Common myeloid progenitor, CD34-positive (primary cell): ENCODE measurements around the gene TUT4. TPM values are rescaled to one million over a fixed set of nuclear protein-coding genes. Genes with fewer than 3 reads are reported as not detected.

Experiments used
- CTCF ChIA-PET: fragments of 350-600 bp; sonication (Branson Sonifier 250); formaldehyde crosslinking; loops from one replicate; lab custom pipeline; 2021; ENCODE audit warnings: antibody characterized with exemption; lab: Charles Lee
- POLR2A ChIA-PET: fragments of 350-600 bp; sonication (Branson Sonifier 250); formaldehyde crosslinking; loops from one replicate; lab custom pipeline; 2021; ENCODE audit warnings: antibody characterized with exemption; lab: Charles Lee
- DNase-seq, 3 donors: peaks; one replicate each; pipeline versions ENCODE4 v3.0.0 to v3.0.0-alpha.2; 2013
- H3K27ac ChIP-seq, 2 experiments: 1 replicate in 1 of 2; 2 replicates in 1 of 2; pipeline ENCODE4 v1.7.0; 2013; ENCODE audit warnings: inconsistent platforms in 2 of 2, low read length in 2 of 2, mild to moderate bottlenecking in 2 of 2, low read depth in 1 of 2, moderate library complexity in 1 of 2; ENCODE audit not compliant: severe bottlenecking in 2 of 2, insufficient read depth in 1 of 2, poor library complexity in 1 of 2
- H3K27me3 ChIP-seq, 5 experiments: replicated peaks in 2 of 5; 1 replicate in 3 of 5; 2 replicates in 2 of 5; pipeline versions ENCODE4 v1.6.1 to v1.7.0; 2013; ENCODE audit warnings: low read length in 4 of 5, mild to moderate bottlenecking in 2 of 5, moderate library complexity in 2 of 5, inconsistent platforms in 1 of 5; ENCODE audit not compliant: insufficient read depth in 5 of 5, control insufficient read depth in 4 of 5
- H3K36me3 ChIP-seq, 4 experiments: 1 replicate in 2 of 4; 2 replicates in 2 of 4; pipeline versions ENCODE4 v1.6.1 to v1.7.0; 2013; ENCODE audit warnings: low read length in 3 of 4, control low read depth in 1 of 4, mild to moderate bottlenecking in 1 of 4; ENCODE audit not compliant: control insufficient read depth in 4 of 4, insufficient read depth in 4 of 4
- H3K4me1 ChIP-seq, 4 experiments: 1 replicate in 3 of 4; 2 replicates in 1 of 4; pipeline versions ENCODE4 v1.6.1 to v1.7.1; 2013; ENCODE audit warnings: low read length in 3 of 4, mild to moderate bottlenecking in 3 of 4, control low read depth in 1 of 4, inconsistent platforms in 1 of 4, moderate library complexity in 1 of 4; ENCODE audit not compliant: control insufficient read depth in 4 of 4, insufficient read depth in 4 of 4; ENCODE audit errors: control extremely low read depth in 1 of 4
- H3K4me3 ChIP-seq, 7 experiments: 1 replicate in 4 of 7; 2 replicates in 3 of 7; pipeline versions ENCODE4 v1.5.1 to v1.7.0; 2013; ENCODE audit warnings: mild to moderate bottlenecking in 7 of 7, low read length in 6 of 7, moderate library complexity in 6 of 7, inconsistent platforms in 2 of 7, low read depth in 2 of 7, control low read depth in 1 of 7; ENCODE audit not compliant: insufficient read depth in 4 of 7, control insufficient read depth in 1 of 7; ENCODE audit errors: extremely low read depth in 1 of 7
- H3K9me3 ChIP-seq, 5 experiments: 1 replicate in 4 of 5; 2 replicates in 1 of 5; pipeline versions ENCODE4 v1.6.1 to v1.7.1; 2013; ENCODE audit warnings: low read length in 4 of 5, mild to moderate bottlenecking in 2 of 5, inconsistent platforms in 1 of 5, low read depth in 1 of 5, moderate library complexity in 1 of 5; ENCODE audit not compliant: control insufficient read depth in 4 of 5, insufficient read depth in 2 of 5; ENCODE audit errors: control extremely low read depth in 1 of 5
- WGBS: methylation state at CpG from one replicate; pipeline ENCODE4 v1.1.5; 2013; ENCODE audit not compliant: insufficient coverage; 5-methylcytosine and 5-hydroxymethylcytosine counted together
- polyA plus RNA-seq: library from polyadenylated mRNA; unstranded; fragments of 120-200 nt; gene quantifications from one replicate; pipeline ENCODE4 v1.2.1, GENCODE V29; 2013

Gene TUT4, protein sequence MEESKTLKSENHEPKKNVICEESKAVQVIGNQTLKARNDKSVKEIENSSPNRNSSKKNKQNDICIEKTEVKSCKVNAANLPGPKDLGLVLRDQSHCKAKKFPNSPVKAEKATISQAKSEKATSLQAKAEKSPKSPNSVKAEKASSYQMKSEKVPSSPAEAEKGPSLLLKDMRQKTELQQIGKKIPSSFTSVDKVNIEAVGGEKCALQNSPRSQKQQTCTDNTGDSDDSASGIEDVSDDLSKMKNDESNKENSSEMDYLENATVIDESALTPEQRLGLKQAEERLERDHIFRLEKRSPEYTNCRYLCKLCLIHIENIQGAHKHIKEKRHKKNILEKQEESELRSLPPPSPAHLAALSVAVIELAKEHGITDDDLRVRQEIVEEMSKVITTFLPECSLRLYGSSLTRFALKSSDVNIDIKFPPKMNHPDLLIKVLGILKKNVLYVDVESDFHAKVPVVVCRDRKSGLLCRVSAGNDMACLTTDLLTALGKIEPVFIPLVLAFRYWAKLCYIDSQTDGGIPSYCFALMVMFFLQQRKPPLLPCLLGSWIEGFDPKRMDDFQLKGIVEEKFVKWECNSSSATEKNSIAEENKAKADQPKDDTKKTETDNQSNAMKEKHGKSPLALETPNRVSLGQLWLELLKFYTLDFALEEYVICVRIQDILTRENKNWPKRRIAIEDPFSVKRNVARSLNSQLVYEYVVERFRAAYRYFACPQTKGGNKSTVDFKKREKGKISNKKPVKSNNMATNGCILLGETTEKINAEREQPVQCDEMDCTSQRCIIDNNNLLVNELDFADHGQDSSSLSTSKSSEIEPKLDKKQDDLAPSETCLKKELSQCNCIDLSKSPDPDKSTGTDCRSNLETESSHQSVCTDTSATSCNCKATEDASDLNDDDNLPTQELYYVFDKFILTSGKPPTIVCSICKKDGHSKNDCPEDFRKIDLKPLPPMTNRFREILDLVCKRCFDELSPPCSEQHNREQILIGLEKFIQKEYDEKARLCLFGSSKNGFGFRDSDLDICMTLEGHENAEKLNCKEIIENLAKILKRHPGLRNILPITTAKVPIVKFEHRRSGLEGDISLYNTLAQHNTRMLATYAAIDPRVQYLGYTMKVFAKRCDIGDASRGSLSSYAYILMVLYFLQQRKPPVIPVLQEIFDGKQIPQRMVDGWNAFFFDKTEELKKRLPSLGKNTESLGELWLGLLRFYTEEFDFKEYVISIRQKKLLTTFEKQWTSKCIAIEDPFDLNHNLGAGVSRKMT (N-terminal part only)
- 63.8 TPM for polyA plus RNA-seq

GRCh38 chr1:52552505-52553361 is at the start of gene TUT4:
TSS of gene TUT4 (minus strand) at chr1:52553092. CDS start at chr1:52526280, 26,812 bp downstream.
- Histone ChIP-seq H3K4me3 (peak within 1 kb of the TSS; percentile 83 to 97 (median 90)), H3K9me3 (no peaks in the 10 kb centered on the region), H3K4me1 (peaks cover 14 to 33% (median 20%) of the 10 kb centered on the region in 4 experiments), H3K27ac (peak within 1 kb of the TSS; percentile 81 to 91), H3K27me3 (no peaks in the 10 kb centered on the region), H3K36me3 (no peaks in the 10 kb centered on the region)
- WGBS = 0% methylated on average over 39 of the region's 68 CpGs
- peak; percentile 90 to 94 (median 93) for DNase-seq
- POLR2A ChIA-PET = interaction anchor here (0.8 to 1.2 kb wide), 4 partner anchors 10 to 133 kb away, joined by 3 to 6 read pairs (median 4); partner anchors contain the start of gene GPX7
- CTCF ChIA-PET = interaction anchor here (0.7 to 1.1 kb wide), 3 partner anchors 18 to 51 kb away, joined by 3 to 4 read pairs (median 3); no protein-coding TSS in a partner anchor

- H3K27me3 ChIP-seq = peaks cover 0 to 2% (median 0%) of the 10 kb centered on the region in 5 experiments
- POLR2A ChIA-PET = interaction anchor here (0.5 to 0.9 kb wide), 3 partner anchors 49 to 749 kb away, joined by 3 read pairs; no protein-coding TSS in a partner anchor
- no peaks in the 10 kb centered on the region for H3K9me3 ChIP-seq
- peaks cover 2 to 21% (median 18%) of the 10 kb centered on the region in 4 experiments for H3K4me1 ChIP-seq
- CTCF ChIA-PET = interaction anchor here (0.9 kb wide), 2 partner anchors 49 to 84 kb away, joined by 3 to 4 read pairs; partner anchors contain the start of gene TUT4
- no peak within 1 kb of the TSS for H3K27ac ChIP-seq
- WGBS = under 1% methylated on average over 84 of the region's 97 CpGs
- peak; percentile 49 to 82 (median 73) for DNase-seq
- H3K36me3 ChIP-seq = peaks cover 2 to 13% (median 6%) of the 10 kb centered on the region in 4 experiments
- peak within 1 kb of the TSS; percentile 48 to 76 (median 65) for H3K4me3 ChIP-seq
Observed at GRCh38 chr1:52601991-52602855, 49.3 kb upstream of the TUT4 start, which contains the start of gene GPX7. TSS of gene GPX7 (plus strand) at chr1:52602371. CDS start at chr1:52602410, 39 bp downstream.

GRCh38 chr1:52601519-52601918 is 48.6 kb upstream of the TUT4 start:
- DNase-seq = no peak
- WGBS = 95% methylated on average over 3 of the region's 3 CpGs
- H3K36me3 ChIP-seq = peaks cover 0 to 6% (median 3%) of the 10 kb centered on the region in 4 experiments
- H3K27ac ChIP-seq = no peak overlapping the region
- H3K4me1 ChIP-seq = peaks cover 2 to 21% (median 18%) of the 10 kb centered on the region in 4 experiments
- H3K27me3 ChIP-seq = peaks cover 0 to 2% (median 0%) of the 10 kb centered on the region in 5 experiments
- ChIA-PET CTCF (interaction anchor here (0.9 kb wide), 2 partner anchors 49 to 85 kb away, joined by 3 to 4 read pairs; partner anchors contain the start of gene TUT4), POLR2A (interaction anchor here (0.5 kb wide), 1 partner anchor 749 kb away, joined by 3 read pairs; no protein-coding TSS in a partner anchor)
- H3K4me3 ChIP-seq = peak overlapping the region in 4 of 7 experiments; percentile 65 to 76 (median 70)
- H3K9me3 ChIP-seq = no peaks in the 10 kb centered on the region

- Histone ChIP-seq H3K4me3 (no peak overlapping the region), H3K9me3 (no peaks in the 10 kb centered on the region), H3K4me1 (peaks cover 2 to 21% (median 18%) of the 10 kb centered on the region in 4 experiments), H3K36me3 (no peaks in the 10 kb centered on the region), H3K27me3 (peaks cover 0 to 2% (median 0%) of the 10 kb centered on the region in 5 experiments), H3K27ac (no peak overlapping the region)
- POLR2A ChIA-PET = no interaction called here
- 97% methylated on average over 6 of the region's 8 CpGs for WGBS
- CTCF ChIA-PET = no interaction called here
- no peak for DNase-seq
Observed at GRCh38 chr1:52600533-52601179, 47.8 kb upstream of the TUT4 start.

- Histone ChIP-seq H3K27me3 (peaks cover 0 to 2% (median 0%) of the 10 kb centered on the region in 5 experiments), H3K4me3 (no peak overlapping the region), H3K9me3 (no peaks in the 10 kb centered on the region), H3K4me1 (peaks cover 2 to 24% (median 18%) of the 10 kb centered on the region in 4 experiments), H3K27ac (no peak overlapping the region), H3K36me3 (no peaks in the 10 kb centered on the region)
- no peak for DNase-seq
- POLR2A ChIA-PET = no interaction called here
- CTCF ChIA-PET = no interaction called here
- 98% methylated on average over 7 of the region's 7 CpGs for WGBS
Observed at GRCh38 chr1:52599236-52599635, 46.3 kb upstream of the TUT4 start.
